Measurements from ENCODE around the gene SARS2.

- no peak for TF ChIP-seq CTCF (IDR thresholded peaks at IDR 0.05)
- TF ChIP-seq HMGXB4 (CRISPR knock-in tag; IDR thresholded peaks at IDR 0.05), result no peak
Measured at GRCh38 chr19:38879400-38879751, 51.2 kb downstream of the SARS2 start.

Data from WTC11 (cell line).